BLaER1 treated with 17β-estradiol and CSF1 and Interleukin-3, amounts not matched to agents 10 nM and 100 nM (cell line): ENCODE measurements around the gene L3MBTL1.
A peak's percentile ranks its signal among the peaks of the same experiment; 100 is the strongest.
"Not testable (repeated sequence)": the region's sequence is repeated elsewhere in the genome, so short reads cannot be mapped to it uniquely, and the experiment has no call there.

Source experiments
- H3K27ac ChIP-seq, 11 experiments: shearing (Covaris generic); formaldehyde crosslinking; 2 replicates each; pipeline ENCODE4 v1.8.1; 2022
- H3K27me3 ChIP-seq, 11 experiments: shearing (Covaris generic); formaldehyde crosslinking; 2 replicates each; pipeline ENCODE4 v1.8.1; 2022
- H3K36me3 ChIP-seq, 11 experiments: shearing (Covaris generic); formaldehyde crosslinking; 2 replicates each; pipeline ENCODE4 v1.8.1; 2022
- H3K4me1 ChIP-seq, 10 experiments: shearing (Covaris generic); formaldehyde crosslinking; 2 replicates each; pipeline ENCODE4 v1.8.1; 2022
- H3K4me2 ChIP-seq, 11 experiments: shearing (Covaris generic); formaldehyde crosslinking; 2 replicates each; pipeline ENCODE4 v1.8.1; 2022
- H3K4me3 ChIP-seq, 10 experiments: shearing (Covaris generic); formaldehyde crosslinking; 2 replicates each; pipeline ENCODE4 v1.8.1; 2022
- H3K9ac ChIP-seq, 11 experiments: shearing (Covaris generic); formaldehyde crosslinking; 2 replicates each; pipeline ENCODE4 v1.8.1; 2022
- H3K9me3 ChIP-seq, 11 experiments: shearing (Covaris generic); formaldehyde crosslinking; replicated peaks in 1 of 11; 2 replicates each; pipeline ENCODE4 v1.8.1; 2022
- H4K20me1 ChIP-seq, 11 experiments: shearing (Covaris generic); formaldehyde crosslinking; 2 replicates each; pipeline ENCODE4 v1.8.1; 2022
- Cebpa-rat ChIP-seq, 11 experiments: shearing (Covaris generic); IDR thresholded peaks; 2 replicates each; pipeline ENCODE4 v1.8.1; 2022

Gene L3MBTL1

GRCh38 chr20:43579861-43580793 is 72.6 kb downstream of the L3MBTL1 start:
- H3K36me3 ChIP-seq: no peaks in the 10 kb centered on the region
- peaks cover 0 to 7% (median 0%) of the 10 kb centered on the region in 10 experiments; a peak in 4 of 20 replicates for H3K4me1 ChIP-seq
- H3K27me3 ChIP-seq: no peaks in the 10 kb centered on the region
- no peaks in the 10 kb centered on the region for H4K20me1 ChIP-seq
- no peaks in the 10 kb centered on the region for H3K9me3 ChIP-seq
- H3K9ac ChIP-seq: no peak overlapping the region
- no peak overlapping the region for H3K4me2 ChIP-seq
- H3K27ac ChIP-seq: no peak overlapping the region
- TF ChIP-seq Cebpa-rat (IDR thresholded peaks at IDR 0.05): no peak
- H3K4me3 ChIP-seq: no peak overlapping the region

GRCh38 chr20:43583133-43583864 is 75.8 kb downstream of the L3MBTL1 start:
- Histone ChIP-seq H3K36me3 (no peaks in the 10 kb centered on the region), H3K4me1 (peaks cover 0 to 7% (median 0%) of the 10 kb centered on the region in 10 experiments; a peak in 4 of 20 replicates), H3K27me3 (no peaks in the 10 kb centered on the region), H3K9ac (no peak overlapping the region), H4K20me1 (no peaks in the 10 kb centered on the region), H3K4me3 (no peak overlapping the region), H3K4me2 (peak overlapping the region in 2 of 11 experiments; percentile 3 to 14; a peak in 1 of 22 replicates), H3K9me3 (no peaks in the 10 kb centered on the region), H3K27ac (no peak overlapping the region)
- no peak for TF ChIP-seq Cebpa-rat (IDR thresholded peaks at IDR 0.05)

GRCh38 chr20:43583982-43584432 is 76.5 kb downstream of the L3MBTL1 start:
- Histone ChIP-seq H3K36me3 (no peaks in the 10 kb centered on the region), H3K4me3 (no peak overlapping the region), H3K27ac (no peak overlapping the region), H4K20me1 (no peaks in the 10 kb centered on the region), H3K4me2 (peak overlapping the region in 4 of 11 experiments; percentile 3 to 23 (median 16); a peak in 3 of 22 replicates), H3K27me3 (no peaks in the 10 kb centered on the region), H3K4me1 (peaks cover 0 to 7% (median 0%) of the 10 kb centered on the region in 10 experiments; a peak in 4 of 20 replicates), H3K9ac (no peak overlapping the region), H3K9me3 (no peaks in the 10 kb centered on the region)
- 0 out of 22 replicates have a peak, but pooled peaks of 1 of the 11 experiments have one; percentile 9 for TF ChIP-seq Cebpa-rat (IDR thresholded peaks at IDR 0.05)

GRCh38 chr20:43584448-43585136 is 77.1 kb downstream of the L3MBTL1 start:
- no peak overlapping the region for H3K9ac ChIP-seq
- H3K27ac ChIP-seq: no peak overlapping the region
- H3K4me3 ChIP-seq: no peak overlapping the region
- H3K9me3 ChIP-seq: no peaks in the 10 kb centered on the region
- H3K4me2 ChIP-seq: peak overlapping the region in 1 of 11 experiments; percentile 23; a peak in 1 of 22 replicates
- TF ChIP-seq Cebpa-rat (IDR thresholded peaks at IDR 0.05): no peak
- H3K27me3 ChIP-seq: no peaks in the 10 kb centered on the region
- H3K4me1 ChIP-seq: peaks cover 0 to 9% (median 1%) of the 10 kb centered on the region in 10 experiments; a peak in 17 of 20 replicates
- H4K20me1 ChIP-seq: no peaks in the 10 kb centered on the region
- H3K36me3 ChIP-seq: no peaks in the 10 kb centered on the region

- Histone ChIP-seq H3K4me2 (no peak overlapping the region), H3K9ac (no peak overlapping the region), H3K9me3 (no peaks in the 10 kb centered on the region), H4K20me1 (peaks cover 0 to 3% (median 0%) of the 10 kb centered on the region in 11 experiments; a peak in 2 of 22 replicates), H3K27me3 (no peaks in the 10 kb centered on the region), H3K27ac (no peak overlapping the region), H3K4me1 (peaks cover 10 to 19% (median 12%) of the 10 kb centered on the region in 10 experiments), H3K36me3 (no peaks in the 10 kb centered on the region), H3K4me3 (no peak overlapping the region)
- no peak for TF ChIP-seq Cebpa-rat (IDR thresholded peaks at IDR 0.05)
Measured at GRCh38 chr20:43586641-43587040, 79.1 kb downstream of the L3MBTL1 start.

- not testable (repeated sequence) for H4K20me1 ChIP-seq, H3K36me3 ChIP-seq, H3K9ac ChIP-seq, H3K4me3 ChIP-seq, H3K9me3 ChIP-seq, H3K27ac ChIP-seq, H3K27me3 ChIP-seq, H3K4me2 ChIP-seq
- peaks cover 17 to 27% (median 19%) of the 10 kb centered on the region in 10 experiments for H3K4me1 ChIP-seq
Measured at GRCh38 chr20:43588526-43588925, 81.0 kb downstream of the L3MBTL1 start.

GRCh38 chr20:43590036-43590391 is 82.5 kb downstream of the L3MBTL1 start:
- peak overlapping the region; percentile 79 to 94 (median 89); a peak in 21 of 22 replicates for H3K9ac ChIP-seq
- H3K36me3 ChIP-seq: peaks cover 9 to 19% (median 11%) of the 10 kb centered on the region in 11 experiments; a peak in 20 of 22 replicates
- no peaks in the 10 kb centered on the region for H3K27me3 ChIP-seq
- peaks cover 17 to 20% (median 19%) of the 10 kb centered on the region in 10 experiments for H3K4me1 ChIP-seq
- H4K20me1 ChIP-seq: peaks cover 0 to 9% (median 0%) of the 10 kb centered on the region in 11 experiments; a peak in 3 of 22 replicates
- peak overlapping the region; percentile 81 to 96 (median 91) for H3K4me3 ChIP-seq
- TF ChIP-seq Cebpa-rat (IDR thresholded peaks at IDR 0.05): no peak
- peak overlapping the region; percentile 83 to 97 (median 91) for H3K4me2 ChIP-seq
- peak overlapping the region; percentile 81 to 97 (median 94); a peak in 21 of 22 replicates for H3K27ac ChIP-seq
- no peaks in the 10 kb centered on the region for H3K9me3 ChIP-seq

GRCh38 chr20:43590392-43591303 is 83.2 kb downstream of the L3MBTL1 start, which contains the start of gene IFT52:
IFT52 (plus strand) TSS chr20:43590937; CDS start chr20:43594699, 3,762 bp downstream.
- H3K9me3 ChIP-seq: no peaks in the 10 kb centered on the region
- no peak for TF ChIP-seq Cebpa-rat (IDR thresholded peaks at IDR 0.05)

More at GRCh38 chr20:43590392-43591303, 83.2 kb downstream of the L3MBTL1 start, which contains the start of gene IFT52:
- Histone ChIP-seq H3K36me3 (peaks cover 14 to 25% (median 17%) of the 10 kb centered on the region in 11 experiments), H3K4me1 (peaks cover 17 to 20% (median 19%) of the 10 kb centered on the region in 10 experiments), H3K27me3 (no peaks in the 10 kb centered on the region), H3K27ac (peak within 1 kb of the TSS; percentile 81 to 97 (median 94)), H4K20me1 (peaks cover 0 to 9% (median 0%) of the 10 kb centered on the region in 11 experiments; a peak in 3 of 22 replicates), H3K4me3 (peak within 1 kb of the TSS; percentile 81 to 96 (median 91)), H3K9ac (peak within 1 kb of the TSS; percentile 79 to 94 (median 89)), H3K4me2 (peak within 1 kb of the TSS; percentile 83 to 97 (median 91))
